ENCODE measurements around the gene KRT6A.

Gene KRT6A

DNA sequence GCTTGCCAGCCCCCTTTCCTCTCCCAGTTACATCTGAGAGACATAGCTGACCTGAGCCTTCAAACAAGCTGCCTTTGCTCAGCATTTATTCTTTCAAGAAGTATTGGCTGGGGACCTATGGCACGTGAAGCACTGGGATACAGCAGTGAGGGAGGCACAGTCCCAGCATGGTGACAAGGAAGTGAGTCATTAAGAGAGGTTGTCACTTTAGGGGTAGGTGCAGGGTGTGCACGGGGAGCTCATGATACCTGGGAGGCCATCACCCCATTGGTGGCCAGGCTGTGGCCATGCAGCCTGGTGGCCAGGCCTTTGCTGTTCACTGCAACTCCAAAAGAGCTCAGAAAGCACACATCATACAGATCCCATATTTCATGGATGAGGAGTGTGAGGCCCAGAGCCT, 53.2 kb downstream of the KRT6A start:
- no peak overlapping the region for H3K27ac ChIP-seq (ENCODE audit: low read length)
- DNase-seq = no peak

DNA sequence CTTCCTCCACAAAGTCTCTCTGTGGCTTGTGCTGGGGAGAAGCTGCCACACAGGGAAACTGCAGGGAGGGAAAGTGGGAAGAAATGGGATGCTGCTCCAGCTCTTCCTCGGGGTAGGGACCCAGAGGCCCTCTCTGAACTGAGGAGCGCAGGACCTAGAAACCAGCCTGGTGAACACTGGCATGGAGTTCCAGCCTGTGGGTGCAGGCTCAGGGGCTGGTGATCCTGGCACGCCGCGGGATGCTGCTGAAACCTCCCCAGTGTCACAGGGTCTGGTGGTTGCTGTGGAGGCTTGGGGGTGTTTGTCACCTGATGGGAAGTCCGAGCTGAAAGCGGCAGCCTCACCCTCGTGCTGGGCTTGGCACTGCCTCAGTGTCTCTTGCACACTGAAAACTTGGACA, 53.6 kb downstream of the KRT6A start:
- Histone ChIP-seq H3K27ac (ENCODE audit: low read length) (no peak overlapping the region), H3K4me1 (ENCODE audit: low read length) (no peaks in the 10 kb centered on the region), H3K79me2 (ENCODE audit: low read length) (no peaks in the 10 kb centered on the region), H3K9ac (ENCODE audit: low read length) (no peak overlapping the region), H3K4me3 (ENCODE audit: low read length) (no peak overlapping the region), H3K4me2 (ENCODE audit: low read depth, low read length) (no peak overlapping the region), H3K36me3 (replicated peaks; ENCODE audit: insufficient read depth, low read length) (no peaks in the 10 kb centered on the region), H4K20me1 (ENCODE audit: insufficient read depth, low read length) (no peaks in the 10 kb centered on the region), H3K9me2 (replicated peaks; ENCODE audit: insufficient read depth, low read length) (no peaks in the 10 kb centered on the region), H3K27me3 (replicated peaks; ENCODE audit: insufficient read depth, low read length) (peaks cover 52% of the 10 kb centered on the region), H3K9me3 (replicated peaks; ENCODE audit: insufficient read depth, low read length) (no peaks in the 10 kb centered on the region), H2AFZ (ENCODE audit: low read length) (no peak overlapping the region), H3F3A (ENCODE audit: insufficient read depth, low read length) (no peaks in the 10 kb centered on the region)
- TF ChIP-seq EZH2 (optimal IDR thresholded peaks at IDR 0.05; ENCODE audit: low read depth, low read length) = no peak
- DNase-seq = no peak

More for the DNA sequence above, 53.2 kb downstream of the KRT6A start:
- Histone ChIP-seq H3F3A (ENCODE audit: insufficient read depth, low read length) (no peaks in the 10 kb centered on the region), H4K20me1 (ENCODE audit: insufficient read depth, low read length) (no peaks in the 10 kb centered on the region), H3K9me2 (replicated peaks; ENCODE audit: insufficient read depth, low read length) (no peaks in the 10 kb centered on the region), H3K27me3 (replicated peaks; ENCODE audit: insufficient read depth, low read length) (peaks cover 48% of the 10 kb centered on the region), H3K4me3 (ENCODE audit: low read length) (no peak overlapping the region), H3K9me3 (replicated peaks; ENCODE audit: insufficient read depth, low read length) (no peaks in the 10 kb centered on the region), H2AFZ (ENCODE audit: low read length) (no peak overlapping the region), H3K4me1 (ENCODE audit: low read length) (no peaks in the 10 kb centered on the region), H3K9ac (ENCODE audit: low read length) (no peak overlapping the region), H3K4me2 (ENCODE audit: low read depth, low read length) (no peak overlapping the region), H3K36me3 (replicated peaks; ENCODE audit: insufficient read depth, low read length) (no peaks in the 10 kb centered on the region), H3K79me2 (ENCODE audit: low read length) (no peaks in the 10 kb centered on the region)
- no peak for TF ChIP-seq EZH2phosphoT487 (IDR thresholded peaks at IDR 0.05; ENCODE audit: low read length)
- no peak for TF ChIP-seq EZH2 (optimal IDR thresholded peaks at IDR 0.05; ENCODE audit: low read depth, low read length)
- TF ChIP-seq, protein P1, sequence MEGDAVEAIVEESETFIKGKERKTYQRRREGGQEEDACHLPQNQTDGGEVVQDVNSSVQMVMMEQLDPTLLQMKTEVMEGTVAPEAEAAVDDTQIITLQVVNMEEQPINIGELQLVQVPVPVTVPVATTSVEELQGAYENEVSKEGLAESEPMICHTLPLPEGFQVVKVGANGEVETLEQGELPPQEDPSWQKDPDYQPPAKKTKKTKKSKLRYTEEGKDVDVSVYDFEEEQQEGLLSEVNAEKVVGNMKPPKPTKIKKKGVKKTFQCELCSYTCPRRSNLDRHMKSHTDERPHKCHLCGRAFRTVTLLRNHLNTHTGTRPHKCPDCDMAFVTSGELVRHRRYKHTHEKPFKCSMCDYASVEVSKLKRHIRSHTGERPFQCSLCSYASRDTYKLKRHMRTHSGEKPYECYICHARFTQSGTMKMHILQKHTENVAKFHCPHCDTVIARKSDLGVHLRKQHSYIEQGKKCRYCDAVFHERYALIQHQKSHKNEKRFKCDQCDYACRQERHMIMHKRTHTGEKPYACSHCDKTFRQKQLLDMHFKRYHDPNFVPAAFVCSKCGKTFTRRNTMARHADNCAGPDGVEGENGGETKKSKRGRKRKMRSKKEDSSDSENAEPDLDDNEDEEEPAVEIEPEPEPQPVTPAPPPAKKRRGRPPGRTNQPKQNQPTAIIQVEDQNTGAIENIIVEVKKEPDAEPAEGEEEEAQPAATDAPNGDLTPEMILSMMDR (IDR thresholded peaks at IDR 0.05; ENCODE audit: low read length) = no peak

DNA sequence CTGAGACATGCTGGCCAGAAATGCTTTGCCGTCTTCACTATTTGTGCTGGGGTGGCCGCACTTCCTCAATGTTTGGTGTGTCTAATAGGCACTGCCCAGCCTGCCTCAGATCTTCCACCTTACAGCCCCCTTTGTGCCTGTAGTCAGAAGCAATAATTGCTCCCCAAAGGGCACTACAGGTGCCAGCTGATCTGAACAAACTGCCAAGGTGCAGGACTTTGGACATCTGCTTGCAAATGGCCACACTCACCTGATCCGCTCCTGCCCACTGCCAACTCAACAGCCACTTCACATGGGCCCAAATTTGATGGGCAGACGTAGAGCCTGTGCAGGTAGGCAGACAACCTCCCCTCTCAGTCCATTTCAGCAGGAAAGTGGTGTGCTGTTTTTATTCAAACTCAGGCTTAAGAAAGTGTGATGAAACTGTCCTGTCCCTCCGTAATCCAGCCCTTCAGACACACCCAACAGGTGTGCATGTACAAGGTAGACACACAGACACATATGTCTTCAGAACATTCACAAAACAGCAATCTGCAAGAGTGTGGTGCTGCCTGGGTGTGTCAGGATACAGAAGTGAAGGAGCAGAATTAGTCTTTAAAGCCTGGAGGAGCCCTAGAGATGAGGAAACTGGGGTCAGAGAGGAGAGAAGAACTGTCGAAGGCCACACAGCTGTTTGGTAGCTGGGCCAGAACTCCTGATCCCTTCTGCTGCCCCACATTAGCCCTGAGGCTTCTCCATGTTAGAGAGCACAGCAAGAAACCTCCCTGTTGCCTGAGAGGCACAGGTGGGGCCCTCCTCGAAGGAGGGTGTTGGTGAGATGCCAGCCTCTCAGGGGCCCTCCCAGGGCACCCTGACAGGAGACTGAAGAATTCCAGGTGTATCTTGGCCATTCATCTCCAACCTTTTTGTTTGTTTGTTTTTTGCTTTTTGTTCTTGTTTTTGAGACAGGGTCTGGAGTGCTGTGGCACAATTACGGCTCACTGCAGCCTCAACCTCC, 54.5 kb downstream of the KRT6A start:
- H3K27me3 ChIP-seq (replicated peaks; ENCODE audit: insufficient read depth, low read length) = peaks cover 60% of the 10 kb centered on the region
- no peaks in the 10 kb centered on the region for H3K4me1 ChIP-seq (ENCODE audit: low read length)
- H3K36me3 ChIP-seq (replicated peaks; ENCODE audit: insufficient read depth, low read length) = no peaks in the 10 kb centered on the region

More for the DNA sequence above, 54.5 kb downstream of the KRT6A start:
- H2AFZ ChIP-seq (ENCODE audit: low read length) = no peak overlapping the region
- H3F3A ChIP-seq (ENCODE audit: insufficient read depth, low read length) = no peaks in the 10 kb centered on the region
- H3K9me2 ChIP-seq (replicated peaks; ENCODE audit: insufficient read depth, low read length) = no peaks in the 10 kb centered on the region
- TF ChIP-seq, protein P1 (IDR thresholded peaks at IDR 0.05; ENCODE audit: low read length) = no peak
- TF ChIP-seq EZH2phosphoT487 (IDR thresholded peaks at IDR 0.05; ENCODE audit: low read length) (no peak), EZH2 (optimal IDR thresholded peaks at IDR 0.05; ENCODE audit: low read depth, low read length) (no peak)
- H3K4me3 ChIP-seq (ENCODE audit: low read length) = no peak overlapping the region
- H3K79me2 ChIP-seq (ENCODE audit: low read length) = no peaks in the 10 kb centered on the region
- H4K20me1 ChIP-seq (ENCODE audit: insufficient read depth, low read length) = no peaks in the 10 kb centered on the region
- H3K9ac ChIP-seq (ENCODE audit: low read length) = no peak overlapping the region
- no peak overlapping the region for H3K27ac ChIP-seq (ENCODE audit: low read length)
- H3K4me2 ChIP-seq (ENCODE audit: low read depth, low read length) = no peak overlapping the region
- no peaks in the 10 kb centered on the region for H3K9me3 ChIP-seq (replicated peaks; ENCODE audit: insufficient read depth, low read length)
- no peak for DNase-seq

All from MM.1S (cell line).